Activated naive CD8-positive, alpha-beta T cell treated with anti-CD3 and anti-CD28 coated beads, Interleukin-2, amount 50 U/mL, for 24 hours (primary cell): Measurements from ENCODE around the gene ARSB.
"Not testable (repeated sequence)": the region's sequence is repeated elsewhere in the genome, so short reads cannot be mapped to it uniquely, and the experiment has no call there.

Source experiments
- ATAC-seq: fragments of 150-1000 bp; cut with Tn5 transposase; one replicate; pipeline ENCODE4 v1.10.0; 2021
- DNase-seq: peaks from one replicate; pipeline ENCODE4 v3.0.0; 2021
- H3K27ac Mint-ChIP-seq: one replicate; pipeline ENCODE4 v1.8.0; 2021; ENCODE audit warnings: mild to moderate bottlenecking, mixed read lengths
- H3K27me3 Mint-ChIP-seq: one replicate; pipeline ENCODE4 v1.8.0; 2021; ENCODE audit warnings: mixed read lengths
- H3K36me3 Mint-ChIP-seq: one replicate; pipeline ENCODE4 v1.8.0; 2021; ENCODE audit warnings: low read depth, mixed read lengths
- H3K4me1 Mint-ChIP-seq: one replicate; pipeline ENCODE4 v1.8.0; 2021; ENCODE audit warnings: mixed read lengths
- H3K4me3 Mint-ChIP-seq: one replicate; pipeline ENCODE4 v1.8.0; 2021; ENCODE audit warnings: mild to moderate bottlenecking, moderate library complexity, mixed read lengths
- H3K9me3 Mint-ChIP-seq: one replicate; pipeline ENCODE4 v1.8.0; 2021; ENCODE audit warnings: mixed read lengths

Gene ARSB

GRCh38 chr5:78983194-78983593 lies 1.9 kb downstream of the ARSB start:
- Mint-ChIP-seq H3K4me3 (peak overlapping the region; percentile 84), H3K4me1 (peaks cover 68% of the 10 kb centered on the region)
- not testable (repeated sequence) for H3K27me3 Mint-ChIP-seq, H3K36me3 Mint-ChIP-seq, H3K9me3 Mint-ChIP-seq, H3K27ac Mint-ChIP-seq, DNase-seq, ATAC-seq

GRCh38 chr5:78979909-78980308 lies 5.2 kb downstream of the ARSB start:
- peak overlapping the region; percentile 43 for H3K27ac Mint-ChIP-seq
- no peaks in the 10 kb centered on the region for H3K9me3 Mint-ChIP-seq
- H3K4me1 Mint-ChIP-seq = peaks cover 46% of the 10 kb centered on the region
- H3K27me3 Mint-ChIP-seq = no peaks in the 10 kb centered on the region
- no peak overlapping the region for H3K4me3 Mint-ChIP-seq
- no peak for DNase-seq
- no peak for ATAC-seq
- peaks cover 2% of the 10 kb centered on the region for H3K36me3 Mint-ChIP-seq

- H3K27ac Mint-ChIP-seq = peak overlapping the region; percentile 43
- no peaks in the 10 kb centered on the region for H3K27me3 Mint-ChIP-seq
- H3K4me3 Mint-ChIP-seq = peak overlapping the region; percentile 16
- no peaks in the 10 kb centered on the region for H3K9me3 Mint-ChIP-seq
- peak; percentile 77 for ATAC-seq
- H3K36me3 Mint-ChIP-seq = peaks cover 2% of the 10 kb centered on the region
- peaks cover 46% of the 10 kb centered on the region for H3K4me1 Mint-ChIP-seq
- peak; percentile 34 for DNase-seq
Observed at GRCh38 chr5:78979117-78979742, 5.9 kb downstream of the ARSB start.

- Mint-ChIP-seq H3K36me3 (peaks cover 2% of the 10 kb centered on the region), H3K4me1 (peaks cover 18% of the 10 kb centered on the region), H3K9me3 (no peaks in the 10 kb centered on the region), H3K4me3 (no peak overlapping the region), H3K27ac (no peak overlapping the region), H3K27me3 (no peaks in the 10 kb centered on the region)
- ATAC-seq (no peak), DNase-seq (no peak)
Observed at GRCh38 chr5:78975035-78975434, 10.1 kb downstream of the ARSB start.

GRCh38 chr5:78974601-78975000 lies 10.5 kb downstream of the ARSB start:
- H3K36me3 Mint-ChIP-seq = peaks cover 2% of the 10 kb centered on the region
- H3K27ac Mint-ChIP-seq = no peak overlapping the region
- no peak for DNase-seq
- ATAC-seq = no peak
- no peaks in the 10 kb centered on the region for H3K9me3 Mint-ChIP-seq
- H3K27me3 Mint-ChIP-seq = no peaks in the 10 kb centered on the region
- no peak overlapping the region for H3K4me3 Mint-ChIP-seq
- peaks cover 13% of the 10 kb centered on the region for H3K4me1 Mint-ChIP-seq

- DNase-seq (no peak), ATAC-seq (no peak)
- Mint-ChIP-seq H3K27me3 (no peaks in the 10 kb centered on the region), H3K27ac (no peak overlapping the region), H3K4me1 (peaks cover 8% of the 10 kb centered on the region), H3K4me3 (no peak overlapping the region), H3K36me3 (peaks cover 2% of the 10 kb centered on the region), H3K9me3 (no peaks in the 10 kb centered on the region)
Observed at GRCh38 chr5:78974011-78974410, 11.1 kb downstream of the ARSB start.

- ATAC-seq (no peak), DNase-seq (no peak)
- Mint-ChIP-seq H3K27me3 (no peaks in the 10 kb centered on the region), H3K4me3 (no peak overlapping the region), H3K9me3 (no peaks in the 10 kb centered on the region), H3K4me1 (no peaks in the 10 kb centered on the region), H3K36me3 (peaks cover 7% of the 10 kb centered on the region), H3K27ac (no peak overlapping the region)
Observed at GRCh38 chr5:78972654-78973428, 12.3 kb downstream of the ARSB start.

GRCh38 chr5:78971998-78972397 lies 13.1 kb downstream of the ARSB start:
- Mint-ChIP-seq H3K36me3 (peaks cover 11% of the 10 kb centered on the region), H3K4me3 (no peak overlapping the region), H3K27me3 (no peaks in the 10 kb centered on the region), H3K4me1 (no peaks in the 10 kb centered on the region), H3K27ac (no peak overlapping the region), H3K9me3 (no peaks in the 10 kb centered on the region)
- DNase-seq = no peak
- ATAC-seq = no peak

GRCh38 chr5:78968781-78969180 lies 16.3 kb downstream of the ARSB start:
- Mint-ChIP-seq H3K27me3 (no peaks in the 10 kb centered on the region), H3K27ac (no peak overlapping the region), H3K4me3 (no peak overlapping the region), H3K4me1 (no peaks in the 10 kb centered on the region), H3K36me3 (peaks cover 17% of the 10 kb centered on the region), H3K9me3 (no peaks in the 10 kb centered on the region)
- ATAC-seq (no peak), DNase-seq (no peak)

GRCh38 chr5:78964889-78965288 lies 20.2 kb downstream of the ARSB start:
- Mint-ChIP-seq H3K4me3 (no peak overlapping the region), H3K9me3 (no peaks in the 10 kb centered on the region), H3K4me1 (no peaks in the 10 kb centered on the region), H3K27me3 (no peaks in the 10 kb centered on the region), H3K36me3 (peaks cover 31% of the 10 kb centered on the region), H3K27ac (no peak overlapping the region)
- ATAC-seq (no peak), DNase-seq (no peak)

GRCh38 chr5:78961743-78962142 lies 23.4 kb downstream of the ARSB start:
- Mint-ChIP-seq H3K4me1 (no peaks in the 10 kb centered on the region), H3K27me3 (no peaks in the 10 kb centered on the region), H3K4me3 (no peak overlapping the region), H3K36me3 (peaks cover 28% of the 10 kb centered on the region), H3K27ac (no peak overlapping the region), H3K9me3 (no peaks in the 10 kb centered on the region)
- DNase-seq = no peak
- ATAC-seq = no peak

GRCh38 chr5:78959767-78960166 lies 25.3 kb downstream of the ARSB start:
- ATAC-seq = no peak
- Mint-ChIP-seq H3K36me3 (peaks cover 35% of the 10 kb centered on the region), H3K4me1 (no peaks in the 10 kb centered on the region), H3K9me3 (no peaks in the 10 kb centered on the region), H3K27ac (no peak overlapping the region), H3K4me3 (no peak overlapping the region), H3K27me3 (no peaks in the 10 kb centered on the region)
- DNase-seq = no peak

- Mint-ChIP-seq H3K36me3 (peaks cover 31% of the 10 kb centered on the region), H3K4me1 (no peaks in the 10 kb centered on the region), H3K27me3 (no peaks in the 10 kb centered on the region), H3K9me3 (no peaks in the 10 kb centered on the region), H3K4me3 (no peak overlapping the region), H3K27ac (no peak overlapping the region)
- ATAC-seq (no peak), DNase-seq (no peak)
Observed at GRCh38 chr5:78958672-78959445, 26.3 kb downstream of the ARSB start.

GRCh38 chr5:78956901-78957300 lies 28.2 kb downstream of the ARSB start:
- Mint-ChIP-seq H3K27me3 (no peaks in the 10 kb centered on the region), H3K4me3 (no peak overlapping the region), H3K4me1 (peaks cover 5% of the 10 kb centered on the region), H3K27ac (no peak overlapping the region), H3K9me3 (no peaks in the 10 kb centered on the region), H3K36me3 (peaks cover 28% of the 10 kb centered on the region)
- no peak for DNase-seq
- ATAC-seq = no peak
